Adipose tissue (tissue), 3 donors: Measurements from ENCODE around the gene PDCD1. TPM values are rescaled to one million over a fixed set of nuclear protein-coding genes. Genes with fewer than 3 reads are reported as not detected.
"Not testable (repeated sequence)": the region's sequence is repeated elsewhere in the genome, so short reads cannot be mapped to it uniquely, and the experiment has no call there.

Experiments
- H3K27ac ChIP-seq: one replicate; pipeline ENCODE4 v1.5.1; 2013; ENCODE audit warnings: low read depth, low read length
- WGBS, 3 donors: extraction: QIAGEN DNeasy Blood & Tissue Kit; methylation state at CpG; one replicate each; pipeline ENCODE4 v1.1.7; 2013; 5-methylcytosine and 5-hydroxymethylcytosine counted together
- polyA plus RNA-seq, 3 donors: library from polyadenylated mRNA; stranded (reverse); fragments of 200-250 nt; gene quantifications; one replicate each; pipeline ENCODE4 v1.2.3, GENCODE V29; 2013
- donor health status: healthy with polysubstance abuse.
- donor health status: Bipolar disorder and iron deficiency.
- donor health status: healthy.

Gene PDCD1
- polyA plus RNA-seq, 3 donors = 0.07 to 0.73 (median 0.45) TPM

- WGBS, 3 donors = 79 to 87% (median 79%) methylated on average over 26 to 27 of the region's 27 CpGs
Observed at GRCh38 chr2:241811201-241811951, 47.3 kb downstream of the PDCD1 start.

DNA sequence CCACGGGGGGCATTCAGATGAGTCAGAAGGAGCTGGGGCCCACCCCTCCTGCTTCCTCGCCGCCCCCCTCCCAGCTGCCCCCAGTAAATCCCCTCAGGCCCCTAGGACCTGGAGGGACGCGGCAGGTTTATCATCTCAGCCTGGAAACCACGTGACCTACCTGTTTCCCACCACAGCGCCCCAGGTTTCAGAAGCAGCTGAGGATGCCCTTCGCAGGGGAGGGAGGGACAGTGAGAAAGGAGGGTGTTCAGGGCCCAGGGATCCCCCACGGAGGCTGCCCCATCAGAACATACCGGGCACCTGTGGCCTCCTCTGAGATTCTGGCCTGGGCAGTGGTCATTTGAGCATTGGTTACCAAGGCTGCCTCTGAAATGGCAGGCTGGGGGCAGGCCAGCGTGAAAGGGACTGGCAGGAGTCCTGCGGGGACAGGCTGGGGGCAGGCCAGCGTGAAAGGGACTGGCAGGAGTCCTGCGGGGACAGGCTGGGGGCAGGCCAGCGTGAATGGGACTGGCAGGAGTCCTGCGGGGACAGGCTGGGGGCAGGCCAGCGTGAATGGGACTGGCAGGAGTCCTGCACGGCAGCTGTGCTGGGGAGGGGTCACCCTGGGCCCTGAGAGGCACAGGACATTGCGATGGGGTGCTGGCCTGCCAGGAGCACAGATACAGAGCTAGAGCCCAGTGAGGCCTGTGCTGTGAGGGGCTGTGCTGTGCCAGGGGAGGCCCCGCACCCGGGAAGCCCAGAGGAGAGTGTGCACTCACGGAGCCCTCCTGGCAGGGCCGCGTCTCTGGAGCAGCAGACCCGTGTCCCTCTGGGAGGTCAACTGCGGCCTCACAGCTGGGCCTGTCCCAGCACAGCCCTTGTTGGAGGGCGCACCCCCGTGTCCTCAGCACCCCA is 48.1 kb downstream of the PDCD1 start:
- H3K27ac ChIP-seq = no peak overlapping the region
- WGBS, 3 donors = 64 to 77% (median 74%) methylated on average over 27 to 28 of the region's 28 CpGs

More at GRCh38 chr2:241811201-241811951, 47.3 kb downstream of the PDCD1 start:
- no peak overlapping the region for H3K27ac ChIP-seq

- H3K27ac ChIP-seq = no peak overlapping the region
- 75 to 85% (median 83%) methylated on average over 25 to 29 of the region's 29 CpGs for WGBS, 3 donors
Observed at GRCh38 chr2:241809383-241810306, 49.0 kb downstream of the PDCD1 start.

- WGBS, 3 donors = 80 to 87% (median 82%) methylated on average over 31 of the region's 31 CpGs
- H3K27ac ChIP-seq = no peak within 1 kb of the TSS
Observed at GRCh38 chr2:241808721-241809382, 49.8 kb downstream of the PDCD1 start, which contains the start of gene NEU4. Gene NEU4 (plus strand): TSS chr2:241809193. CDS start chr2:241814485, 5,292 bp downstream.

- 69 to 77% (median 73%) methylated on average over 16 to 17 of the region's 17 CpGs for WGBS, 3 donors
- H3K27ac ChIP-seq = no peak overlapping the region
Observed at GRCh38 chr2:241808051-241808720, 50.5 kb downstream of the PDCD1 start.

DNA sequence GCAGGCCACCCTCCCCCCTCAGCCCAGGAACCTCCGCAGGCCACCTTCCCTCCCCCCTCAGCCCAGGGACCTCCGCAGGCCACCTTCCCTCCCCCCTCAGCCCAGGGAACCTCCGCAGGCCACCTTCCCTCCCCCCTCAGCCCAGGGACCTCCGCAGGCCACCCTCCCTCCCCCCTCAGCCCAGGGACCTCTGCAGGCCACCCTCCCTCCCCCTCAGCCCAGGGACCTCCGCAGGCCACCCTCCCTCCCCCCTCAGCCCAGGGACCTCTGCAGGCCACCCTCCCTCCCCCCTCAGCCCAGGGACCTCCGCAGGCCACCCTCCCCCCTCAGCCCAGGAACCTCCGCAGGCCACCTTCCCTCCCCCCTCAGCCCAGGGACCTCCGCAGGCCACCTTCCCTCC is 52.5 kb downstream of the PDCD1 start:
- WGBS, 3 donors = 18 to 67% (median 32%) methylated on average over 1 to 2 of the region's 8 CpGs
- not testable (repeated sequence) for H3K27ac ChIP-seq

DNA sequence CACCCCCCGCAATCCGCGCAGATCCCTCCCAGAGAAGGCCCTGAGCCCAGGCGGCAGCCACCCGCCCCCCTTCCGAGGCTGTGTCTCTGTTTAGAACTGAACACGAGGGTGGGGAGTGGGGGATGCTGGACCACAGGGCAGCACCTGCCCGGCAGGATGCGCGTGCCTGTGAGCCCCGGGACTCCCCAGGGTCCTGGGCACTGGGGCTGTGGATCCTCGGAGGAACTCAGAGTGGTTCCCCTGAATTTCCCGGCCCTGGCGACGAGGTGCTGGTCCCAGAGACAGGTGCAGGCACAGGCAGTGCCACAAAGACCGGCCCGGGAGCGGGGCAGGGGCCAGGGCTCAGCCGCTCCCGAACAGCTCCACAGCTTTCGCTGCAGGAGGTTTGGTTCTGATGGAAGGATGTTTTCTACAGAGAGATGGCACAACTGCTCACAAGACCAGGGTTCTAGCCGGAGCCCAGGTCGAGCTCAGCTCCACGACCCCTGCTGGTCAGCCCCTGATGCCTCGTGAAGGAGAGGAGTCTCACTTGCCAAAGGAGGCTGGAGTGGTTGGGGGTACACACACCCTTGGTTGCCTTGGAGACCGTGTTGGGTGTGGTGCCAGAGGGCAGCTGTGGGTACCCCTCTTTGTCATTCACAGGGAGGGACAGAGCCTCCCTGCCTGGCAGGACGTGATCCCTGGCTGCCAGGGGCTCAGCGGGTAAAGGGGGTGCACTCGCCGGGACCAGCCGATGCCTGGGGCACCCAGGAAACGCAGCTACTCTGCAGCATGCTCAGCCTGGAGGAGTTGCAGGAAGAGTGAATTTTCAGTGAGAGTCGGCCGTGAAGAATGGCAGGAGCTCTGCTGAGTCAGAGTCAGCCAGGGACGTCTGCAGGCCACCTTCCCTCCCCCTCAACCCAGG is 54.1 kb downstream of the PDCD1 start:
- H3K27ac ChIP-seq = no peak overlapping the region
- 16 to 17% (median 16%) methylated on average over 27 to 35 of the region's 35 CpGs for WGBS, 3 donors

GRCh38 chr2:241803387-241804325 is 55.0 kb downstream of the PDCD1 start:
- WGBS, 3 donors = 4 to 7% (median 5%) methylated on average over 106 to 109 of the region's 109 CpGs
- H3K27ac ChIP-seq = no peak overlapping the region

DNA sequence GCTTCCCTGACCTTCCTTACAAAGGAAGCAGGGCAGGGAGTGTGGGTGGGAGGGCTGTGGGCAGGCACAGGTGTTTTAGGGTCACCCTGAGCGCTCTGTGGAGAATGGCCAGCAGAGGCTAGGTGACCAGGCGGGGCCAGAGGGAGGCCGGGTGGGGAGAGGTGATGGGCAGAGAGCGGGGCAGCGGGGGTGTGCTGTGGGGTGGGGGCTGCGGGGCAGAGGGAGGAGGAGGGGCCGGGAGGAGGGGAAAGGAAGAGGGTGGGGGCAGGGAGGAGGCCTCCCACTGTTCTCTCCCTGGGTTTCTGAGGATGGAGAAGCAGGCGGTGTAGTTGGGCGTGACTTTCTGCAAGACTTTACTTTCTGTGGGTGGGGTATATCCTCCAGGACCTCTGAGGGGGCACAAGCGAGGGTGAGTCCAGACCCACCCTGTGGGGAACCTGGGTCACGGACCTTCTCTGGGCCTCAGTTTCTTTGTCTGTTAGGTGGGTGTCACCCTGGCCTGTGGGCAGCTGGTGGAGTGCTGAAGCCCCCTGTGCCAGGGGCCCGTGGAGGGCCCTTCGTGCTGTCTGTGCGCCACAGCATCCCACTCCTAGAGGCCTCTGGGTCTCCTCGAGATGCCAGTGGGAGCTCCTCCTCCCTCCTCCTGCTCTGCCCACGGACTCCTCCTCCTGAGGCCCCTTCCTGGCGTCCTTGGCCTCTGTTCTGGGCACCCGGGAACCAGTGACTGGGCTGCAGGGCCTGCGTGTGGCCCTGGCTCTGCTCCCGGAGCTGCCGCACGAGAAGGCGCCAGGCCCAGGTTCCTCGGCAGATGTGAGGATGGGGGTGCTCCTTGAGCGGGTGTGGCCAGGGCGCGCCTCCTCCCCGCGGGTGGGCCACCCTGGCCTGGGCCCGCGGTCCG is 56.0 kb downstream of the PDCD1 start:
- WGBS, 3 donors = 43 to 55% (median 53%) methylated on average over 27 to 32 of the region's 32 CpGs
- no peak overlapping the region for H3K27ac ChIP-seq

- 69 to 83% (median 76%) methylated on average over 41 to 44 of the region's 44 CpGs for WGBS, 3 donors
Observed at GRCh38 chr2:241801611-241802420, 56.9 kb downstream of the PDCD1 start.

GRCh38 chr2:241800198-241800903 is 58.3 kb downstream of the PDCD1 start:
- 49 to 84% (median 82%) methylated on average over 34 to 35 of the region's 35 CpGs for WGBS, 3 donors
- not testable (repeated sequence) for H3K27ac ChIP-seq

More at GRCh38 chr2:241801611-241802420, 56.9 kb downstream of the PDCD1 start:
- no peak overlapping the region for H3K27ac ChIP-seq
